HT1080 (cell line): Measurements from ENCODE around the gene NFE2L3. TPM values are rescaled to one million over a fixed set of nuclear protein-coding genes. Genes with fewer than 3 reads are reported as not detected.
"Not testable (repeated sequence)": the region's sequence is repeated elsewhere in the genome, so short reads cannot be mapped to it uniquely, and the experiment has no call there.

ENCODE experiments used
- DNase-seq: peaks from one replicate; pipeline ENCODE4 v3.0.0-alpha.2; 2015; ENCODE audit warnings: low read depth
- total RNA-seq: library from RNA; depleted of rRNA; stranded (reverse); fragments of >200 nt; shearing (Covaris generic); gene quantifications from 2 replicates; pipeline ENCODE4 v1.2.3, GENCODE V29; 2014

The NFE2L3 gene
- total RNA-seq, 1 experiment from 2014 or later = 25.4 TPM

- no peak for DNase-seq
Measured at GRCh38 chr7:26167303-26167934, 15.4 kb downstream of the NFE2L3 start.

- DNase-seq = no peak
Measured at GRCh38 chr7:26168458-26169023, 16.5 kb downstream of the NFE2L3 start.

DNA sequence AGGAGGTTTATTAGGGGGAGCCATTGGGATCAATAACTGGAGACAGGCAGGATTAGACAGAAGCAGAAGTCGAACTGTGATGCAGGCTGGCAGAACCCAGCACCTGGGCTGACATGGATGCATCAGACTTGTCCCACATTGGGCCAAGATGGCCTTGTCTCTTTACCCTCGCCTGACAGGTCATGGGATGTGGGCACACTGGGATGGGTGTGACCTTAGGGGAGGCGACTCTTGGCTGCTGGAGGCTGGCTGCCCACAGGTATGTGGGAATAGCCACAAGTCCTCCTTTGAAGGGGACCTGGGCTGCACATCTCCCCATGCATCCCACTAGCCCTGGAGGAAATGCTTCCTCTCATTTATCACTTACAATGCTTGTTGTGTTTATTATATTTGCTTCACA lies 17.3 kb downstream of the NFE2L3 start:
- no peak for DNase-seq

- no peak for DNase-seq
Measured at GRCh38 chr7:26170663-26171062, 18.7 kb downstream of the NFE2L3 start.

DNA sequence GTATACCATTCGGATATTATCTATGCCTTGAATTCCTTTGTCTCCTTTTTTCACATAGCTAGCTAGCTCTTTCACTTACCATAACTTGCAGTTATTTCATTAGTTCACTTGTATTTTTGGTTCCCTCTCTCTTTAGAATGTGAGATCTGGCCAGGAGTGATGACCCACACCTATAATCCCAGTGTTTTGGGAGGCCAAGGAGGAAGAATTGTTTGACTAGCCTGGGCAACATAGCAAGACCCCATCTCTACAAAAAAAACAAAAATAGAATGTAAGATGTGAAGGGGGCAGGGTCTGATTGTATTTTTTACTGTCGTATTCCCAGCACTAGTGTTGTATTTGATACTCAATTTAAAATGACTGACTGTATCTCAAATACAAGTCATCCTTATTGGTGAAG lies 19.6 kb downstream of the NFE2L3 start:
- no peak for DNase-seq

DNA sequence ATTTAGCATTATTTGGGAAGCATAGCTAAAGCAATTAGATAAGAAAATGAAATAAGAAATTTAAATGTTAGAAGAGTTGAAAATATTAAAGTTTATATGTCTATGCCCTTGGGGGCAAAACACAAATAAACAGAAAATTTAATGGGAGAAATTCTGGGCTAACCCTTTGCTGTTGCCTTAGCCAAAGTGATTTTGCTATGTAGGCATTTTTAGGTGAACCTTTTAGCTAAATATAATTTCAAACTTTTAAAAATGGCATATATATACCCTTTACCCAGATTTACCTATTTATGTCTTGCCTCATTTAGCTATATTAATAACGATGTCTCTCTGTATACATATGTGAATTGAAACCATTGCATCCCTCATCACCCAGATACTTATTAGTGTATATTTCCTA lies 20.1 kb downstream of the NFE2L3 start:
- DNase-seq = no peak

DNA sequence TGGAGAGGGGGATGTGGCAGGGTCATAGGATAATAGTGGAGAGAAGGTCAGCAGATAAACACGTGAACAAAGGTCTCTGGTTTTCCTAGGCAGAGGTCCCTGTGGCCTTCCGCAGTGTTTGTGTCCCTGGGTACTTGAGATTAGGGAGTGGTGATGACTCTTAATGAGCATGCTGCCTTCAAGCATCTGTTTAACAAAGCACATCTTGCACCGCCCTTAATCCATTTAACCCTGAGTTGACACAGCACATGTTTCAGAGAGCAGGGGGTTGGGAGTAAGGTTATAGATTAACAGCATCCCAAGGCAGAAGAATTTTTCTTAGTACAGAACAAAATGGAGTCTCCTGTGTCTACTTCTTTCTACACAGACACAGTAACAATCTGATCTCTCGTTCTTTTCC lies 23.9 kb downstream of the NFE2L3 start:
- DNase-seq = not testable (repeated sequence)

DNA sequence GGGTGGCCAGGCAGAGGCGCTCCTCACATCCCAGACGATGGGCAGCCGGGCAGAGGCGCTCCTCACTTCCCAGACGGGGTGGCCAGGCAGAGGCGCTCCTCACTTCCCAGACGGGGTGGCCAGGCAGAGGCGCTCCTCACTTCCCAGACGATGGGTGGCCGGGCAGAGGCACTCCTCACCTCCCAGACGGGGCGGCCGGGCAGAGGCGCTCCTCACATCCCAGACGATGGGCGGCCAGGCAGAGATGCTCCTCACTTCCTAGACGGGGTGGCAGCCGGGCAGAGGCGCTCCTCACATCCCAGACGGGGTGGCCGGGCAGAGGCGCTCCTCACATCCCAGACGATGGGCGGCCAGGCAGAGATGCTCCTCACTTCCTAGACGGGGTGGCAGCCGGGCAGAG lies 24.7 kb downstream of the NFE2L3 start:
- not testable (repeated sequence) for DNase-seq

- not testable (repeated sequence) for DNase-seq
Measured at GRCh38 chr7:26177269-26177668, 25.3 kb downstream of the NFE2L3 start.

DNA sequence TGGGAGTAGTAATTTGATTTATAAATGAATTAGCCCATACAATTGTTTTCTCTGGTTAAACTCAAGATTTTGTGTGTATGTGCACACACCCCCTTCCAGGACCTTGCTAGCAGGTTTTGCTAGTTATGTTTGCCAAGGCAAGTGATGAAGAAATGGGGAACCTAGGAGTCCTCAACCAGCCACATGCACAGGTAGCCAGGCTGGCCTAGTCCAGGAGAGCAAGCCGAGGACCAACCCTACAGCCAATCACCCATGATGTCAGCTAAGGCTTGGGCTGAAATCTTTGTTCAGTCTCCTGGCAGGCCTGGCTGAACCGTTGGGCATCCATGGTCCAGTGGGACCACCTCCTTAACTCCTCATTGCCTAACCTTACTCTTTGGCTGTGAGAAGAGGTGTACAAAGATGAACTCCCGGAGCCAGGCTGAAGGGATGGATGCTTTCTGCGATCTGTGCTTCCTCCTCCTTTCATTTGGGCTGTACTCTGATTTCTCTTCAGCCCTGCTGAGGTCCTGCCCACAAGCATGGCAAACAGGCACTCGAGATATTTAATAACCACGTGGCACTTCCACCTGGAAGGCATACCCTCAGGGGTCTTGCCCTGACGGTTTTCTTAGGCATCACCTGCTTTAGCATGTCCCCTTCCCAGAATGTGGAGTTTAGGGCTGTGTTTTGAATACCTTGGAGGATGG lies 26.4 kb downstream of the NFE2L3 start:
- no peak for DNase-seq

GRCh38 chr7:26179422-26179821 lies 27.4 kb downstream of the NFE2L3 start:
- no peak for DNase-seq

DNA sequence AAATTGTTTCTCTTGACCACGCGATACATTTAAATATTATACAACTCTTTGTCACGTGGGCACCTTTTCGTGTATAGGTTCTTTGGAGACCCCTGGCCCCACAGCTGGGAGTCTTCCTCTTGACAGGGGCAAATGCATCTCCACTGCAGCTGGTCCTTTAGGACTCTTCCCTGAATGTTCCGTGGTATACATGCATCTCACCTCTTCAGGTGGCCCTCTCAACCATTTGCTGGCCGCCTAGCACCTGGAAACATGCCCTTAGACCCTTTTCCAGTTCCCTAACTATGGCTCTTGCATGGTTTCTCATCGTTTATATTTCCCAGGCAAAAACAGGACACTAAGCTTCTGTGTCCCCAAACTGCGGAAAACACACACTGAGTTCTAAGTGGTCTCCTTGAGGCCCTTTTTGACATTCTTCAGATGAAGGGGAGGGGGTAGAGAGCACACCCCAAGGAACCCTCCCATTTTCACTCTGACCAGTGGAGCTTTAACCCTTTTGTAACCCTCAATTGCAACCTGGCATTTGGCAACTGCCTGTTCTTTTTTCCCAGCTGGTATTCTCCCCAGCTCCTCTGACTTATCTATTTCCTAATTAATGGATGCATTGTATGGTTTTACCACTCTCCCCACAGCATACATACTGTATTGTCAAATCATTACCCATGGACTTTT lies 28.0 kb downstream of the NFE2L3 start:
- no peak for DNase-seq

DNA sequence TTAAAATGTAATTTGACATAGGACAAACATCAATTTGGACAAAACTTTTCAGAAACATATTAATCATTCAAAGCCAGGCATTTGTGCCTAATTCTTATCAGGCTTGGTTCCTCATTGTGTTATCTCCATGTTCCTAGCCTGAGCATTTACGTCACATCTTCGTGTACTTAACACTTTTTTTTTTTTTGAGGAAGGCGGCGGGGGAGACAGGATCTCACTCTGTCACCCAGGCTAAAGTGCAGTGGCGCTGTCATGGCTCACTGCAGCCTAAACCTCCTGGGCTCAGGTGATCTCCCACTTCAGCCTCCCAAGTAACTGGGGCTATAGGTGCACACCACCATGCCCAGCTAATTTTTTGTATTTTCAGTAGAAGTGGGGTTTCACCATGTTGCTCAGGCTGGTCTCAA lies 28.8 kb downstream of the NFE2L3 start:
- no peak for DNase-seq

DNA sequence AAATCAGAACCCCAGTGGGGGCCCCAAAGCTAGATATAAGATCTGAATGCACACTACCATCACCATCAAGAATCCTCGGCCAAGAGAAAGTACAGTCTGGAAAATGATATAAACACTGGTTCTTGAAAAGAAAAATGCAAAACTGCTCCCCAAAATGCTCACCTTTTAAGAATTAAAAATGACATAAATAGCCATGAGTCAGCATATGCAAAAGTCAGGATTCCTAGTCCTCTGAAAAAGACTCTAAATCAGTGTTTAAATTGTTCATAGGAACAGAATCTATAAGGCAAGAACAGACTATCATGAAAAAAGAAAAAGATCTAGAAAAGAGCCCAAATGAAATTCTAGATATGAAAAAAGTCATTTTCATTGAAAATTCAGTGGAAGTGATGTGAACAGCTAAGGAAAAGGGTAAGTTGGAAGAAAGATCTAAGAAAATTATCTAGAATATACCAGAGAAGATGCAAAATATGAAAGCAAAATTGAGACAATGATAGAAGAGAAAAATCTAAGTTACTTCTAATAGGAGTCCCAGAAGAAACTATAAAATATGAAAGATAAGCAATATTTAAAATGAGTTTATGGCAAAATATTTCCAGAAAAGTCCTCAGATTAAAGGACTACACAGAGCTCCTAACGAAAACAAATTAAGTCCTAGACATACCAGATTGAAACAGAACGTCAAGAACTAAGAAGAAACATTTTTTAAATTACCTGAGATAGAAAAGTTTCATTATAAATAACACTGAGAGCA lies 29.7 kb downstream of the NFE2L3 start:
- DNase-seq = no peak

DNA sequence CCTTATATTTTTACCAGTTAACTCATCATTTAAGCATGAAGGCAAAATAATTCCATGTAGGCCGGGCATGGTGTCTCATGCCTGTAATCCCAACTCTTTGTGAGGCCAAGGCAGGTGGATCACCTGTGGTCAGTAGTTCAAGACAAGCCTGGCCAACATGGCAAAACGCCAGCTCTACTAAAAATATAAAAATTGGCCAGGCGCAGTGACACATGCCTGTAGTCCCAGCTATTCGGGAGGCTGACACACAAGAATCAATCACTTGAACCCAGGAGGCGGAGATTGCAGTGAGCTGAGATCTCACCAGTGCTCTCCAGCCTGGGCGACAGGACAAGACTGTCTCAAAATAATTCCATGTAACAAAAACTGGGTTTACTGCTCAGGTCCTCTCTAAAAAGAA lies 30.3 kb downstream of the NFE2L3 start:
- no peak for DNase-seq

DNA sequence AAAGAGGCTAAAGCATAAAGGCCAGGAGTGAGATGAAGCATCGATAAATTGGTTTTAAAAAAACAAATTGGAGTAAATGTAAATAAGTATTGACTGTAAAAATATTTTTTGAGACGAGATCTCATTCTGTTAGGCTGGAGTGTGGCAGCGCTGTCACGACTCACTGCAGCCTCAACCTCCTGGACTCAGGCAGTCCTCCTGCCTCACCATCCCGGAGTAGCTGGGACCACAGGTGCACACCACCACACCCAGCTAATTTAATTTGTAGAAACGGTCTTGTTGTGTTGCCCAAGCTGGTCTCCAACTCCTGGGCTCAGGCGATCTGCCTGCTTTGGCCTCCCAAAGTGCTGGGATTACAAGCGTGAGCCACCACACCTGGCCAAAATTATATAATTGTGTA lies 30.7 kb downstream of the NFE2L3 start:
- no peak for DNase-seq

DNA sequence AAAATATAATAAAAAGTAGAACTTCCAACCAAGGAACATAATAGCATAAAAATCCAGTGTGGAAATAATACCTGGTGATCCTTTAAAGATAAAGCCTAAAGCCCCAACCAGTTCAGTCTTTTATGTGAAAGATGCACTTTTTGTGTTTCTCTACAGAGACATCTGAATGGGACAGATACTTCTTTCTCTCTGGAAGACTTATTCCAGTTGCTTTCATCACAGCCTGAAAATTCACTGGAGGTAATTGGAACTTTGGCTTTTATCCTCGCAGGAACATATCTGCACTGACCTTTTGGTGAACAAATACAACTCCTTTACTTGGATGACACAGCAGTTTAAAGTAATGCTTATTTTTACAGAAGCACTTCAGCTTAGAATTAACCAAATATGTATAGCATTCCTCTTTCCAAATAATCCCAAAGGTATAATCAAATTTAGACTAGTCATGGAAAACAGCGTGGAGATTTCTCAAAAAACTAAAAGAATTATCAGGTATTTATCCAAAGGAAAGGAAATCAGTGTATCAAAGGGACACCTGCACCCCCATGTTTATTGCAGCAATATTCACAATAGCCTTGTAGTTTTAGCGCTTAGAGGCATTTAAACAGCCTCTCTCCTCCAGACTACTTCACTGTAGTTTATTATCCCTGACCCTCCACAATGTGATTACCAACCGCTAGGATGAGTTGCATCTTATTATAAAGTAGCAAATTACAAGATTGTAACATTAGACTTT lies 31.7 kb downstream of the NFE2L3 start:
- DNase-seq = no peak

DNA sequence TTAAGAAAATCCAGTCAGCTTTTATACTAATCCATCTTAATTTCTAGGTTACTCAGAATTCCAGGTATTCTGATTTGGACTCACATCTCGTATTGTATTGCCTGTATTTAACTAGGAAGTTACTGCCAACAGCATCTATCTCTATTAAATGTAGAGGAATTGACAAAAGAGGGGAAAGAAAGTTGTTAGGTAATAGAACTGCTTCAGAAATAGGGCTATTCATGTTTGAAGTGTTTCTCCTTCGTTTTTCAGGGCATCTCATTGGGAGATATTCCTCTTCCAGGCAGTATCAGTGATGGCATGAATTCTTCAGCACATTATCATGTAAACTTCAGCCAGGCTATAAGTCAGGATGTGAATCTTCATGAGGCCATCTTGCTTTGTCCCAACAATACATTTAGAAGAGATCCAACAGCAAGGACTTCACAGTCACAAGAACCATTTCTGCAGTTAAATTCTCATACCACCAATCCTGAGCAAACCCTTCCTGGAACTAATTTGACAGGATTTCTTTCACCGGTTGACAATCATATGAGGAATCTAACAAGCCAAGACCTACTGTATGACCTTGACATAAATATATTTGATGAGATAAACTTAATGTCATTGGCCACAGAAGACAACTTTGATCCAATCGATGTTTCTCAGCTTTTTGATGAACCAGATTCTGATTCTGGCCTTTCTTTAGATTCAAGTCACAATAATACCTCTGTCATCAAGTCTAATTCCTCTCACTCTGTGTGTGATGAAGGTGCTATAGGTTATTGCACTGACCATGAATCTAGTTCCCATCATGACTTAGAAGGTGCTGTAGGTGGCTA lies 32.5 kb downstream of the NFE2L3 start:
- DNase-seq = not testable (repeated sequence)

- DNase-seq = no peak
Measured at GRCh38 chr7:26185131-26185843, 33.3 kb downstream of the NFE2L3 start.

DNA sequence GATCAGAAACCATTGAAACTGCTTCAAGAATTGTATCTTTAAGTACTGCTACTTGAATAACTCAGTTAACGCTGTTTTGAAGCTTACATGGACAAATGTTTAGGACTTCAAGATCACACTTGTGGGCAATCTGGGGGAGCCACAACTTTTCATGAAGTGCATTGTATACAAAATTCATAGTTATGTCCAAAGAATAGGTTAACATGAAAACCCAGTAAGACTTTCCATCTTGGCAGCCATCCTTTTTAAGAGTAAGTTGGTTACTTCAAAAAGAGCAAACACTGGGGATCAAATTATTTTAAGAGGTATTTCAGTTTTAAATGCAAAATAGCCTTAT lies 33.8 kb downstream of the NFE2L3 start:
- DNase-seq = no peak
